RWPE2 (cell line): ENCODE data around the gene ZGPAT.
"Not testable (repeated sequence)": the region's sequence is repeated elsewhere in the genome, so short reads cannot be mapped to it uniquely, and the experiment has no call there.

Experiments
- ATAC-seq: fragments of 200-7000 bp; cut with Tn5 transposase; 3 replicates; pipeline ENCODE4 v1.9.1; 2021; ENCODE audit warnings: low read depth
- DNase-seq: peaks from one replicate; pipeline ENCODE4 v3.0.0-alpha.2; 2020; ENCODE audit warnings: low spot score
- H3K27ac ChIP-seq: fragments of 450-650 bp; 2 replicates; pipeline ENCODE4 v1.5.1; 2017; ENCODE audit warnings: mild to moderate bottlenecking; ENCODE audit not compliant: poor library complexity, severe bottlenecking
- H3K27me3 ChIP-seq: fragments of 250-450 bp; sonication (Bioruptor Pico); 2 replicates; pipeline ENCODE4 v1.5.1; 2021; ENCODE audit warnings: mild to moderate bottlenecking, moderate library complexity; ENCODE audit not compliant: insufficient read depth, poor library complexity, severe bottlenecking
- H3K36me3 ChIP-seq: fragments of 250-450 bp; sonication (Bioruptor Pico); 2 replicates; pipeline ENCODE4 v1.5.1; 2020; ENCODE audit warnings: low read depth, mild to moderate bottlenecking, moderate library complexity
- H3K4me1 ChIP-seq: fragments of 250-450 bp; sonication (Bioruptor Pico); 2 replicates; pipeline ENCODE4 v1.5.1; 2021; ENCODE audit warnings: mild to moderate bottlenecking, moderate library complexity; ENCODE audit not compliant: insufficient read depth, poor library complexity, severe bottlenecking
- H3K4me3 ChIP-seq: fragments of 250-450 bp; sonication (Bioruptor Pico); 2 replicates; pipeline ENCODE4 v1.5.1; 2021; ENCODE audit warnings: mild to moderate bottlenecking, moderate library complexity; ENCODE audit not compliant: severe bottlenecking
- H3K9me3 ChIP-seq: fragments of 250-450 bp; sonication (Bioruptor Pico); 2 replicates; pipeline ENCODE4 v1.5.1; 2021; ENCODE audit warnings: mild to moderate bottlenecking, moderate library complexity; ENCODE audit not compliant: severe bottlenecking
- TF ChIP-seq, protein P1 (sequence below): fragments of 450-650 bp; IDR thresholded peaks from one replicate; pipeline ENCODE4 v1.5.1; 2017; ENCODE audit warnings: mild to moderate bottlenecking, moderate library complexity; ENCODE audit not compliant: poor library complexity, severe bottlenecking

ZGPAT gene

DNA sequence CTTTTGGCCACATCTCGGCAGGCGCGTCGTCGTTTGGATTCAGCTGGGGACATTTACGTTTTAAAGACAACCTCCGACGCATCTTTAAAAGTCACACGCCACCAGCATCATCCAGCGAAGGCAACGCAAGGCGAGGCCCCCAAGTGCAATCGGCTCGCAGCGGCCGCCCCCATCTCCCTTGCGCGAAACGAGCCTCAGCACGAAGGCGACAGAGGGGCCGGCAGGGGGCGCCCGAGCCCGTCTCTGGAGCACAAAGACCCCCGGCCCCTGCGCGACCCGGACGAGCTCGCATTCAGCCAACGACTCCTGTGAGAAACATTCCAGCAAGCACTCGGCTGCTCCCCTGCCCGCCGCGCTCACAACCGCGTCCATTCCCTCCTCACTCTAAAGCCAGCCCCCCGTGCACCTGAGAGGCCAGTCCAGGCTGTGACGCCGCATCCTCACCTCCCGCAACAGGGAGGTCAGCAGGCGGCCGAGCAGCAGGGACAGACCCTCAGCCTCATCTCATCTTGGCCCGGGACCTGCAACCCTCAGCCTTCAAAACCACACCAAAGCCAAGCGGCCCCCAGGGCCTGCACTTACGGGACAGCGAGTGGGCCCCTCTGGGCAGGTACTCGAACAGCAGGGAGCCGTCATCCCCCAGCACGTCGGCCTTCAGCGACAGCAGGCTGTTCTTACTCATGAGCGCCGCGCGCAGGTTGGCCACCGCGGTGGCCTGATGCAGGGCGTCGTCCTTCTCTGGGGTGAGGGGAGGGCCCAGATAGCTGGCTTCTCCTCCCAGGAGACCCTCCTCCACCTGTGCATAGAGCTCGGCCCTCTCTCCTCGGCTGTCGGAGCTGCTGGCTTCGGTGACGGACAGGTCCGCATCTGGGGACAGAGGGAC is 67.5 kb downstream of the ZGPAT start:
- no peaks in the 10 kb centered on the region for H3K4me1 ChIP-seq
- TF ChIP-seq, protein P1, sequence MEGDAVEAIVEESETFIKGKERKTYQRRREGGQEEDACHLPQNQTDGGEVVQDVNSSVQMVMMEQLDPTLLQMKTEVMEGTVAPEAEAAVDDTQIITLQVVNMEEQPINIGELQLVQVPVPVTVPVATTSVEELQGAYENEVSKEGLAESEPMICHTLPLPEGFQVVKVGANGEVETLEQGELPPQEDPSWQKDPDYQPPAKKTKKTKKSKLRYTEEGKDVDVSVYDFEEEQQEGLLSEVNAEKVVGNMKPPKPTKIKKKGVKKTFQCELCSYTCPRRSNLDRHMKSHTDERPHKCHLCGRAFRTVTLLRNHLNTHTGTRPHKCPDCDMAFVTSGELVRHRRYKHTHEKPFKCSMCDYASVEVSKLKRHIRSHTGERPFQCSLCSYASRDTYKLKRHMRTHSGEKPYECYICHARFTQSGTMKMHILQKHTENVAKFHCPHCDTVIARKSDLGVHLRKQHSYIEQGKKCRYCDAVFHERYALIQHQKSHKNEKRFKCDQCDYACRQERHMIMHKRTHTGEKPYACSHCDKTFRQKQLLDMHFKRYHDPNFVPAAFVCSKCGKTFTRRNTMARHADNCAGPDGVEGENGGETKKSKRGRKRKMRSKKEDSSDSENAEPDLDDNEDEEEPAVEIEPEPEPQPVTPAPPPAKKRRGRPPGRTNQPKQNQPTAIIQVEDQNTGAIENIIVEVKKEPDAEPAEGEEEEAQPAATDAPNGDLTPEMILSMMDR = peak; percentile 97
- H3K36me3 ChIP-seq = no peaks in the 10 kb centered on the region
- peak; percentile 85 for DNase-seq
- no peaks in the 10 kb centered on the region for H3K9me3 ChIP-seq
- H3K27me3 ChIP-seq = peaks cover 17% of the 10 kb centered on the region
- H3K27ac ChIP-seq = no peak overlapping the region
- H3K4me3 ChIP-seq = no peak overlapping the region
- ATAC-seq = no peak

GRCh38 chr20:63776875-63777274 is 69.0 kb downstream of the ZGPAT start:
- H3K36me3 ChIP-seq, H3K4me3 ChIP-seq, H3K9me3 ChIP-seq, DNase-seq, H3K4me1 ChIP-seq, ATAC-seq, H3K27ac ChIP-seq: not testable (repeated sequence)
- H3K27me3 ChIP-seq = peaks cover 17% of the 10 kb centered on the region

DNA sequence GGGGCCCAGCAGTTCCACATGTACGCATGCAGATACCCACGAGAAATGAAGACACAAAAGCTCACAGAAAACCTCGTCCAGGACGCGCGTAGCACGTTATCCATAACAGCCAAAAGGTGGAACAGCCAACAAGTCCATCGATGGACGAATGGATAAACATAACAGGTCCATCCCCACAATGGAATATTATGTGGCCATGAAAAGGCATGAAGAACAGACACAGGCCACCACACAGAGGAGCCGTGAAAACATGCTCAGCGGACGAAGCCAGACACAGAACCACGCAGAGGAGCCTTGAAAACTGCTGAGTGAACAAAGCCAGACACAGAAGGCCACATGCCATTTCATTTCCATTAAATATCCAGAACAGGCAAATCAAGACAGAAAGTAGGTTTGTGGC is 69.8 kb downstream of the ZGPAT start:
- peaks cover 17% of the 10 kb centered on the region for H3K27me3 ChIP-seq
- TF ChIP-seq, protein P1 = no peak
- no peak overlapping the region for H3K4me3 ChIP-seq
- H3K9me3 ChIP-seq = no peaks in the 10 kb centered on the region
- H3K27ac ChIP-seq = no peak overlapping the region
- H3K36me3 ChIP-seq = no peaks in the 10 kb centered on the region
- ATAC-seq = no peak
- DNase-seq = no peak
- no peaks in the 10 kb centered on the region for H3K4me1 ChIP-seq

- peak; percentile 65 for ATAC-seq
- no peak for DNase-seq
- TF ChIP-seq, protein P1 = no peak
- H3K27me3 ChIP-seq = peaks cover 17% of the 10 kb centered on the region
- no peaks in the 10 kb centered on the region for H3K36me3 ChIP-seq
- H3K9me3 ChIP-seq = no peaks in the 10 kb centered on the region
- no peaks in the 10 kb centered on the region for H3K4me1 ChIP-seq
- no peak overlapping the region for H3K4me3 ChIP-seq
- H3K27ac ChIP-seq = no peak overlapping the region
Observed at GRCh38 chr20:63778034-63778752, 70.4 kb downstream of the ZGPAT start.

GRCh38 chr20:63778857-63779256 is 71.0 kb downstream of the ZGPAT start:
- no peak for ATAC-seq
- TF ChIP-seq, protein P1 = no peak
- H3K27ac ChIP-seq = no peak overlapping the region

More at GRCh38 chr20:63778857-63779256, 71.0 kb downstream of the ZGPAT start:
- H3K9me3 ChIP-seq = no peaks in the 10 kb centered on the region
- H3K4me3 ChIP-seq = no peak overlapping the region
- no peaks in the 10 kb centered on the region for H3K36me3 ChIP-seq
- H3K27me3 ChIP-seq = peaks cover 17% of the 10 kb centered on the region
- no peaks in the 10 kb centered on the region for H3K4me1 ChIP-seq
- DNase-seq = no peak
